A549 (cell line): ENCODE data around the gene TSPAN18.

Experiments used
- CHD2 ChIP-seq: fragments of 150-350 bp; IDR thresholded peaks from 2 replicates; pipeline ENCODE4 v1.6.1; 2014; ENCODE audit warnings: low read length; ENCODE audit not compliant: partially characterized antibody
- CTCF ChIP-seq: fragments of >200 bp; sonication (Bioruptor Twin); formaldehyde crosslinking; IDR thresholded peaks from 3 replicates; pipeline ENCODE4 v1.5.1; 2016
- E2F6 ChIP-seq: IDR thresholded peaks from 2 replicates; pipeline ENCODE4 v1.6.1; 2012; ENCODE audit warnings: low read depth, borderline replicate concordance
- HDAC2 ChIP-seq: fragments of 200-600 bp; sonication (generic); IDR thresholded peaks from 2 replicates; pipeline ENCODE4 v1.6.1; 2016
- MAX ChIP-seq: IDR thresholded peaks from 2 replicates; pipeline ENCODE4 v1.6.1; 2012
- POLR2A ChIP-seq: IDR thresholded peaks from 2 replicates; pipeline ENCODE4 v1.6.1; 2012; ENCODE audit warnings: mild to moderate bottlenecking, low read length
- RFX5 ChIP-seq: fragments of 450-650 bp; IDR thresholded peaks from 2 replicates; pipeline ENCODE4 v1.7.1; 2014; ENCODE audit warnings: antibody characterized with exemption, mild to moderate bottlenecking, moderate library complexity

GRCh38 chr11:44750551-44751465 is 24.0 kb downstream of the TSPAN18 start:
- TF ChIP-seq CTCF (no peak), RFX5 (no peak), POLR2A (no peak), E2F6 (no peak), MAX (no peak), CHD2 (no peak), HDAC2 (no peak)
